SU-DHL-6 (cell line): Measurements from ENCODE around the gene TMEM163.

Experiments used
- EZH2phosphoT487 ChIP-seq: fragments of 200-600 bp; sonication (generic), shearing (Covaris generic); conservative IDR thresholded peaks from 2 replicates; pipeline ENCODE4 v1.6.1; 2018; ENCODE audit warnings: mild to moderate bottlenecking, antibody characterized with exemption, low read length, moderate library complexity, mixed read lengths
- TF ChIP-seq, protein P1 (sequence below): fragments of 200-600 bp; sonication (generic); IDR thresholded peaks from one replicate; pipeline ENCODE4 v1.5.1; 2017; ENCODE audit warnings: antibody characterized with exemption, mild to moderate bottlenecking, low read length, moderate library complexity; ENCODE audit not compliant: insufficient read depth, poor library complexity, severe bottlenecking

- TF ChIP-seq, protein P1, sequence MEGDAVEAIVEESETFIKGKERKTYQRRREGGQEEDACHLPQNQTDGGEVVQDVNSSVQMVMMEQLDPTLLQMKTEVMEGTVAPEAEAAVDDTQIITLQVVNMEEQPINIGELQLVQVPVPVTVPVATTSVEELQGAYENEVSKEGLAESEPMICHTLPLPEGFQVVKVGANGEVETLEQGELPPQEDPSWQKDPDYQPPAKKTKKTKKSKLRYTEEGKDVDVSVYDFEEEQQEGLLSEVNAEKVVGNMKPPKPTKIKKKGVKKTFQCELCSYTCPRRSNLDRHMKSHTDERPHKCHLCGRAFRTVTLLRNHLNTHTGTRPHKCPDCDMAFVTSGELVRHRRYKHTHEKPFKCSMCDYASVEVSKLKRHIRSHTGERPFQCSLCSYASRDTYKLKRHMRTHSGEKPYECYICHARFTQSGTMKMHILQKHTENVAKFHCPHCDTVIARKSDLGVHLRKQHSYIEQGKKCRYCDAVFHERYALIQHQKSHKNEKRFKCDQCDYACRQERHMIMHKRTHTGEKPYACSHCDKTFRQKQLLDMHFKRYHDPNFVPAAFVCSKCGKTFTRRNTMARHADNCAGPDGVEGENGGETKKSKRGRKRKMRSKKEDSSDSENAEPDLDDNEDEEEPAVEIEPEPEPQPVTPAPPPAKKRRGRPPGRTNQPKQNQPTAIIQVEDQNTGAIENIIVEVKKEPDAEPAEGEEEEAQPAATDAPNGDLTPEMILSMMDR, result no peak
- TF ChIP-seq EZH2phosphoT487, result no peak
Measured at GRCh38 chr2:134725876-134726275, 7.1 kb upstream of the TMEM163 start.
